Measurements from ENCODE around the gene MSH4. TPM values are rescaled to one million over a fixed set of nuclear protein-coding genes. Genes with fewer than 3 reads are reported as not detected.
A peak's percentile ranks its signal among the peaks of the same experiment; 100 is the strongest.

MSH4 gene
- polyA plus RNA-seq, 2 of the 4 experiments (the other 2 are of a cell fraction) = 0.05 TPM; not detected in 1

GRCh38 chr1:75908717-75909152 lies 112.1 kb downstream of the MSH4 start:
- H3K27ac ChIP-seq = peak overlapping the region in 1 of 2 experiments; percentile 42; a peak in 1 of 6 replicates
- POLR2A ChIA-PET = no interaction called here
- WGBS (ENCODE audit: missing lambda C conversion rate) = 12% methylated on average over 2 of the region's 2 CpGs
- TF ChIP-seq MYC (IDR thresholded peaks at IDR 0.05; ENCODE audit: borderline replicate concordance, low read length) (no peak), HOXB13 (CRISPR knock-in tag; IDR thresholded peaks at IDR 0.05; ENCODE audit: low read depth) (no peak), RAD21 (conservative IDR thresholded peaks at IDR 0.05 in 1 of 2, IDR thresholded peaks at IDR 0.05 in 1 of 2) (peak; percentile 77 to 82), CTCF (IDR thresholded peaks at IDR 0.05) (peak; percentile 66), SMC3 (IDR thresholded peaks at IDR 0.05) (peak; percentile 67)
- H3K4me2 ChIP-seq = peak overlapping the region; percentile 61
- DNase-seq (ENCODE audit: low read depth in 1 of 2, low spot score in 1 of 2) (peak; percentile 4 to 53), ATAC-seq (peak; percentile 92 to 96), FAIRE-seq (no peak)
- no peaks in the 10 kb centered on the region for H3K4me1 ChIP-seq
- H3K9me3 ChIP-seq = no peaks in the 10 kb centered on the region
- CTCF ChIA-PET = interaction anchor here (0.6 to 2.4 kb wide), 29 partner anchors 8 to 1233 kb away, joined by 3 to 10 read pairs (median 4); no protein-coding TSS in a partner anchor
- no peak overlapping the region for H3K4me3 ChIP-seq

DNA sequence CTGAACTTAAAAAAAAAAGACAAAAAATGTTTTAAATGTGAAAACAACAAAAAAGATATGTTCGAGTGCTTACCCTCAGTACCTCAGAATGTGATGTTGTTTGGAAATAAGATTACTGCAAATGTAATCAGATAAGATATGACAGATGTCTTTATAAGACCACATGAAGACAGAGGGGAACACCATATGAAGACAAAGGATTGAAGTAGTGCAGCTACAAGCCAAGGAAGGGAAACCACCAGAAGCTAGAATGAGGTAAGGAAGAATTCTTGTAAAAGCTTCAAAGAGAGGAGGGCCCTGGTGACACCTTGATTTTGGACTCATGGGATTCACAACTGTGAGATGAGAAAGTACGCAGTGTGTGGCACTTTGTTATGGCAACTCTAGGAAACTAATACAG lies 120.2 kb downstream of the MSH4 start:
- 49% methylated on average over 2 of the region's 2 CpGs for WGBS (ENCODE audit: missing lambda C conversion rate)
- ChIA-PET POLR2A (no interaction called here), CTCF (interaction anchor here (0.9 to 1.6 kb wide), 2 partner anchors 8 to 236 kb away, joined by 3 to 5 read pairs; no protein-coding TSS in a partner anchor)
- Histone ChIP-seq H3K4me3 (no peak overlapping the region), H3K9me3 (no peaks in the 10 kb centered on the region), H3K27ac (no peak overlapping the region), H3K4me2 (no peak overlapping the region), H3K4me1 (no peaks in the 10 kb centered on the region)
- no peak for FAIRE-seq
- DNase-seq (ENCODE audit: low read depth in 1 of 2, low spot score in 1 of 2) = no peak
- ATAC-seq = no peak
- no peak for TF ChIP-seq POLR2A (IDR thresholded peaks at IDR 0.05; ENCODE audit: low read length)
- no peak for TF ChIP-seq CBX2 (IDR thresholded peaks at IDR 0.05; ENCODE audit: borderline replicate concordance, low read depth)
- no peak for TF ChIP-seq NPAS2 (CRISPR knock-in tag; IDR thresholded peaks at IDR 0.05; ENCODE audit: borderline replicate concordance)
- no peak for TF ChIP-seq ELK1 (IDR thresholded peaks at IDR 0.05; ENCODE audit: low read depth, low read length)
- no peak for TF ChIP-seq BHLHE40 (IDR thresholded peaks at IDR 0.05; ENCODE audit: low read depth, low read length)
- TF ChIP-seq KDM5A (IDR thresholded peaks at IDR 0.05) = no peak
- TF ChIP-seq ZNF302 (CRISPR knock-in tag; IDR thresholded peaks at IDR 0.05) = no peak
- TF ChIP-seq MYC (IDR thresholded peaks at IDR 0.05; ENCODE audit: borderline replicate concordance, low read length) = no peak
- TF ChIP-seq RNF2 (IDR thresholded peaks at IDR 0.05; ENCODE audit: borderline replicate concordance, low read depth) = no peak
- TF ChIP-seq, protein P1, sequence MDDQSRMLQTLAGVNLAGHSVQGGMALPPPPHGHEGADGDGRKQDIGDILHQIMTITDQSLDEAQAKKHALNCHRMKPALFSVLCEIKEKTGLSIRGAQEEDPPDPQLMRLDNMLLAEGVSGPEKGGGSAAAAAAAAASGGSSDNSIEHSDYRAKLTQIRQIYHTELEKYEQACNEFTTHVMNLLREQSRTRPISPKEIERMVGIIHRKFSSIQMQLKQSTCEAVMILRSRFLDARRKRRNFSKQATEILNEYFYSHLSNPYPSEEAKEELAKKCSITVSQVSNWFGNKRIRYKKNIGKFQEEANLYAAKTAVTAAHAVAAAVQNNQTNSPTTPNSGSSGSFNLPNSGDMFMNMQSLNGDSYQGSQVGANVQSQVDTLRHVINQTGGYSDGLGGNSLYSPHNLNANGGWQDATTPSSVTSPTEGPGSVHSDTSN (IDR thresholded peaks at IDR 0.05) = no peak
- no peak for TF ChIP-seq TFCP2L1 (CRISPR knock-in tag; IDR thresholded peaks at IDR 0.05)
- TF ChIP-seq JUNB (IDR thresholded peaks at IDR 0.05) = no peak
- TF ChIP-seq ATOH8 (CRISPR knock-in tag; IDR thresholded peaks at IDR 0.05; ENCODE audit: low read depth) = no peak
- TF ChIP-seq MAZ (IDR thresholded peaks at IDR 0.05; ENCODE audit: borderline replicate concordance, low read depth, low read length) = no peak
- no peak for TF ChIP-seq ZFP36 (IDR thresholded peaks at IDR 0.05; ENCODE audit: borderline replicate concordance, partially characterized antibody)
- no peak for TF ChIP-seq SREBF2 (IDR thresholded peaks at IDR 0.05)

Measured in A549 (cell line).